Measurements from ENCODE around the gene ZBTB34.

ZBTB34 gene

DNA sequence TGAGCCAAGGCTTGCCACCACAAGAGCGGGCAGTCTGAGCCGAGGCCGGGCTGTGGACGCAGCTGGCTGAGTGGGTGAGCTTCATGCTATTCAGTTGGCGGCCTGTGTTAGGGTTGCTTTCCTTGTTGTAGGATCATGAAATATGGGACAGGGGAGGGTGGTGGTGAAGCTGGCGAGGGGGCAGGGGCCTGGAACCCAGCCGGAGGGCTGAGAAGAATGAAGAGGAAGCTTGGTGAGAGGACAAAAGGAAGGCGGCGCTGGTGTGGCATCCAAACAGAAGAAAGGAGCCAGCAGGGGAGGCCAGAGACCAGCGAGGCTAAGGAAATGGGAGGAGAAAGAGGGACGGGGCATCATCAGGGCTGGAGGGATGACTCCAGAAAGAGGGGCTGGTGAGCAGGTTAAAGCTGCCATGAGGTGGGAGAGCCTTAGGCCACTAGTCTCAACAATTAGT is 72.5 kb downstream of the ZBTB34 start:
- no peak for DNase-seq

DNA sequence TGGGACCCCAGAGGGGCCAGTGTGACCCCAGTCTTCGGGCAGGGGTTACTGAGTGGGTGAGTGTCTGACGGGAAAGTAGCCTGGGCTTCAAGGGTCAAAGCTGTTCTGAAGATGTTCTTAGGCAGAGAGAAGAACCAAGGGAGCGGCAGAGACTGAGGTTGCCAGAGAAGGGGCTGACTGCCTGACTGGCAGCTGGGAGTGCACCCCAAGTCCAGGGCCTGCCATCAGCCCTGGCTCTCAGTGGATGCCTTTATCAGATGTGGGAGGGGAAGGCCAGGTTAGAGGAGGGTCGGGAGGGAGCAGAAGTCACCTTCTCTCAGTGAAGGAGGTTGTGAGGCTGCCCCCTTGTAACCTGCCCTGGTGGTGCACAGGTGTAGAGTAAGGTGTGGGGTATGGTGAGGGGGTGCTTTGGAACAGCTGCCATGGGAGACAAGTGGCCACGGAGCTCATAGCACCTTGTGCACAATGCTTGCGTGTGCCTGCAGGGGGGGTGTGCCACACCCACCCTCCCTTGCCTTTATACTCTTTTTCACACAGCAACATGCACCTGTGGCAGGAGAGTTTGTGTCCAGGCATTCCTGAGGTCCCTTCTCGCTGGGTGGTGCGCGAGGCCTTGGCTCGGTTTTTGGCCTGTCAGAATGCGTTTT is 73.0 kb downstream of the ZBTB34 start:
- no peak for DNase-seq

DNA sequence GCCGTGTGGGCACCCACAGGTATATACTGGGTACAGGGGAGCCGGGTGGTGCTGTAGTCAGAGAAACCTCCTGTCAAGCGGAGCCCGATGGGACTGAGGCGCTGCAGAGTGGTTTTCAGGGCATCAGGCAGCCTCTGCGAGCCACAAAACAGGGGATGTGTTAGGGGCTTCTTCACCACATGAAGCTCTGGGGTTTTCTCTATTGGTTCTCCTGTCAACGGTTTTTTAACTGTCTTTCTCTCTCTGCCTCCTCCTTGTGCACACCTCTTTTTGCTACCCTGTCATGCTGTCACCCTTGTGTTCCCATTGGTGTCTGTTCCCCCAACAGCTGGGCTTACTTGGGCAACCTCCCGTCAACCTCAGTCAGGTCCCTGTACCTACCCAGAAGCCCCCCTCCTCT is 74.0 kb downstream of the ZBTB34 start:
- no peak for DNase-seq

All from SHP77 treated with DMSO at 0.1 percent for 48 hours (cell line).